ENCODE data around the gene ITGA8. TPM values are rescaled to one million over a fixed set of nuclear protein-coding genes. Genes with fewer than 3 reads are reported as not detected.
A peak's percentile ranks its signal among the peaks of the same experiment; 100 is the strongest.

Gene ITGA8
- total and polyA plus RNA-seq, 9 of the 15 experiments (the other 6 are each of a cell fraction or from before 2014, with no cell fraction given) = 0.01 to 0.07 (median 0.04) TPM; not detected in 5

DNA sequence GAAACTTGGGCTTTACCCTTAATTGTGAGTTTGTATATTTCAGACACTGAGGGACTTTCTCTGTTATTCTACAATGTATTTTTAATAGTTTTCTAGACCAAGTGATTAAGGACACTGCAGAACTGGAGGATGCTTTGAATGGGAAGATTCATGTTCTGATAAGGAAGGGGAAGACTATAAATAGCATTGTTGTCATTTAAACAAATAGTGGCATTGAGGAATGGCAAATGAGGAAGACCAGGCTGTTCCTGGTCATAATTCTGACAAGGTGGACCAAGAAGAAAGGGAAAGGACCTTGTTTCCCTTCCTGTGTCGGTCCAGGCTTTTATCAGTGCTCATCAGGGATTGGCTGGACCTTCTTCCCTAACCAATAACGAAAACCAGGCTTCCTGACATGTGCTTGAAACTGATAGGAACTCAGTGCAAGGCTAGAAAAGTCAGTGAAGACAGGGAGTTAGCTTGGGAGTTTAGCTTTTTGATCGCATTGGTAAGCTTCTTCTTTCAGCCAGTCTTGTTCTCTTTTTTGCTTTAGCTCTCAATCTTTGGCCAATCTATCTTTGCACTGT lies 116.2 kb downstream of the ITGA8 start (continued):
- TF ChIP-seq, protein P1, sequence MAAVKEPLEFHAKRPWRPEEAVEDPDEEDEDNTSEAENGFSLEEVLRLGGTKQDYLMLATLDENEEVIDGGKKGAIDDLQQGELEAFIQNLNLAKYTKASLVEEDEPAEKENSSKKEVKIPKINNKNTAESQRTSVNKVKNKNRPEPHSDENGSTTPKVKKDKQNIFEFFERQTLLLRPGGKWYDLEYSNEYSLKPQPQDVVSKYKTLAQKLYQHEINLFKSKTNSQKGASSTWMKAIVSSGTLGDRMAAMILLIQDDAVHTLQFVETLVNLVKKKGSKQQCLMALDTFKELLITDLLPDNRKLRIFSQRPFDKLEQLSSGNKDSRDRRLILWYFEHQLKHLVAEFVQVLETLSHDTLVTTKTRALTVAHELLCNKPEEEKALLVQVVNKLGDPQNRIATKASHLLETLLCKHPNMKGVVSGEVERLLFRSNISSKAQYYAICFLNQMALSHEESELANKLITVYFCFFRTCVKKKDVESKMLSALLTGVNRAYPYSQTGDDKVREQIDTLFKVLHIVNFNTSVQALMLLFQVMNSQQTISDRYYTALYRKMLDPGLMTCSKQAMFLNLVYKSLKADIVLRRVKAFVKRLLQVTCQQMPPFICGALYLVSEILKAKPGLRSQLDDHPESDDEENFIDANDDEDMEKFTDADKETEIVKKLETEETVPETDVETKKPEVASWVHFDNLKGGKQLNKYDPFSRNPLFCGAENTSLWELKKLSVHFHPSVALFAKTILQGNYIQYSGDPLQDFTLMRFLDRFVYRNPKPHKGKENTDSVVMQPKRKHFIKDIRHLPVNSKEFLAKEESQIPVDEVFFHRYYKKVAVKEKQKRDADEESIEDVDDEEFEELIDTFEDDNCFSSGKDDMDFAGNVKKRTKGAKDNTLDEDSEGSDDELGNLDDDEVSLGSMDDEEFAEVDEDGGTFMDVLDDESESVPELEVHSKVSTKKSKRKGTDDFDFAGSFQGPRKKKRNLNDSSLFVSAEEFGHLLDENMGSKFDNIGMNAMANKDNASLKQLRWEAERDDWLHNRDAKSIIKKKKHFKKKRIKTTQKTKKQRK (IDR thresholded peaks at IDR 0.05; ENCODE audit: borderline replicate concordance, low read depth, low read length) = no peak
- TF ChIP-seq, protein P2, sequence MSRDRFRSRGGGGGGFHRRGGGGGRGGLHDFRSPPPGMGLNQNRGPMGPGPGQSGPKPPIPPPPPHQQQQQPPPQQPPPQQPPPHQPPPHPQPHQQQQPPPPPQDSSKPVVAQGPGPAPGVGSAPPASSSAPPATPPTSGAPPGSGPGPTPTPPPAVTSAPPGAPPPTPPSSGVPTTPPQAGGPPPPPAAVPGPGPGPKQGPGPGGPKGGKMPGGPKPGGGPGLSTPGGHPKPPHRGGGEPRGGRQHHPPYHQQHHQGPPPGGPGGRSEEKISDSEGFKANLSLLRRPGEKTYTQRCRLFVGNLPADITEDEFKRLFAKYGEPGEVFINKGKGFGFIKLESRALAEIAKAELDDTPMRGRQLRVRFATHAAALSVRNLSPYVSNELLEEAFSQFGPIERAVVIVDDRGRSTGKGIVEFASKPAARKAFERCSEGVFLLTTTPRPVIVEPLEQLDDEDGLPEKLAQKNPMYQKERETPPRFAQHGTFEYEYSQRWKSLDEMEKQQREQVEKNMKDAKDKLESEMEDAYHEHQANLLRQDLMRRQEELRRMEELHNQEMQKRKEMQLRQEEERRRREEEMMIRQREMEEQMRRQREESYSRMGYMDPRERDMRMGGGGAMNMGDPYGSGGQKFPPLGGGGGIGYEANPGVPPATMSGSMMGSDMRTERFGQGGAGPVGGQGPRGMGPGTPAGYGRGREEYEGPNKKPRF (IDR thresholded peaks at IDR 0.05; ENCODE audit: low read depth, low read length) = no peak
- TF ChIP-seq ZNF785 (CRISPR knock-in tag; IDR thresholded peaks at IDR 0.05) (no peak), KLF6 (CRISPR knock-in tag; IDR thresholded peaks at IDR 0.05; ENCODE audit: borderline replicate concordance) (no peak; the same call in 1 of the 2 replicates), CBX8 (IDR thresholded peaks at IDR 0.05; ENCODE audit: borderline replicate concordance, extremely low read depth, low read depth, low read length, poor library complexity, severe bottlenecking) (no peak), ZC3H11A (IDR thresholded peaks at IDR 0.05; ENCODE audit: low read depth, low read length) (no peak), ZNF445 (CRISPR knock-in tag; IDR thresholded peaks at IDR 0.05; ENCODE audit: low read depth) (no peak), NFYB (IDR thresholded peaks at IDR 0.05; ENCODE audit: extremely low read depth, insufficient read length) (peak; percentile 2), ZBTB7A (IDR thresholded peaks at IDR 0.05; ENCODE audit: borderline replicate concordance, control insufficient read depth, low read depth, low read length) (no peak), HNRNPL (IDR thresholded peaks at IDR 0.05; ENCODE audit: low read depth, low read length) (no peak), GTF2A2 (tag; IDR thresholded peaks at IDR 0.05) (no peak), CBX1 (IDR thresholded peaks at IDR 0.05; ENCODE audit: low read depth) (no peak)
- TF ChIP-seq, protein P3, sequence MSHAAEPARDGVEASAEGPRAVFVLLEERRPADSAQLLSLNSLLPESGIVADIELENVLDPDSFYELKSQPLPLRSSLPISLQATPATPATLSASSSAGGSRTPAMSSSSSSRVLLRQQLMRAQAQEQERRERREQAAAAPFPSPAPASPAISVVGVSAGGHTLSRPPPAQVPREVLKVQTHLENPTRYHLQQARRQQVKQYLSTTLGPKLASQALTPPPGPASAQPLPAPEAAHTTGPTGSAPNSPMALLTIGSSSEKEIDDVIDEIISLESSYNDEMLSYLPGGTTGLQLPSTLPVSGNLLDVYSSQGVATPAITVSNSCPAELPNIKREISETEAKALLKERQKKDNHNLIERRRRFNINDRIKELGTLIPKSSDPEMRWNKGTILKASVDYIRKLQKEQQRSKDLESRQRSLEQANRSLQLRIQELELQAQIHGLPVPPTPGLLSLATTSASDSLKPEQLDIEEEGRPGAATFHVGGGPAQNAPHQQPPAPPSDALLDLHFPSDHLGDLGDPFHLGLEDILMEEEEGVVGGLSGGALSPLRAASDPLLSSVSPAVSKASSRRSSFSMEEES (CRISPR knock-in tag; IDR thresholded peaks at IDR 0.05) = no peak
- TF ChIP-seq, protein P4, sequence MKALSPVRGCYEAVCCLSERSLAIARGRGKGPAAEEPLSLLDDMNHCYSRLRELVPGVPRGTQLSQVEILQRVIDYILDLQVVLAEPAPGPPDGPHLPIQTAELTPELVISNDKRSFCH (CRISPR knock-in tag; IDR thresholded peaks at IDR 0.05) = no peak
- TF ChIP-seq, protein P4 (tag; IDR thresholded peaks at IDR 0.05) = 0 out of 2 replicates have a peak, but pooled peaks have one; percentile 16
- TF ChIP-seq, protein P5, sequence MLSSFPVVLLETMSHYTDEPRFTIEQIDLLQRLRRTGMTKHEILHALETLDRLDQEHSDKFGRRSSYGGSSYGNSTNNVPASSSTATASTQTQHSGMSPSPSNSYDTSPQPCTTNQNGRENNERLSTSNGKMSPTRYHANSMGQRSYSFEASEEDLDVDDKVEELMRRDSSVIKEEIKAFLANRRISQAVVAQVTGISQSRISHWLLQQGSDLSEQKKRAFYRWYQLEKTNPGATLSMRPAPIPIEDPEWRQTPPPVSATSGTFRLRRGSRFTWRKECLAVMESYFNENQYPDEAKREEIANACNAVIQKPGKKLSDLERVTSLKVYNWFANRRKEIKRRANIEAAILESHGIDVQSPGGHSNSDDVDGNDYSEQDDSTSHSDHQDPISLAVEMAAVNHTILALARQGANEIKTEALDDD (IDR thresholded peaks at IDR 0.05) = no peak
